Thyroid gland (tissue), 4 donors: ENCODE measurements around the gene APELA.
"Not testable (repeated sequence)": the region's sequence is repeated elsewhere in the genome, so short reads cannot be mapped to it uniquely, and the experiment has no call there.

Experiments
- POLR2A ChIP-seq, 2 donors: fragments of 450-650 bp; IDR thresholded peaks; one replicate each; pipeline ENCODE4 v1.6.1; 2017; ENCODE audit warnings: antibody characterized with exemption in 2 of 2, mild to moderate bottlenecking in 2 of 2, moderate library complexity in 1 of 2
- TF ChIP-seq, protein P1 (sequence below), 6 experiments: fragments of 200-600 bp in 3 of 6; fragments of 450-650 bp in 3 of 6; sonication (generic) in 3 of 6; IDR thresholded peaks; one replicate each; pipeline ENCODE4 v1.5.1; 2016 to 2019; ENCODE audit warnings: antibody characterized with exemption in 6 of 6, mild to moderate bottlenecking in 2 of 6, inconsistent platforms in 1 of 6, moderate library complexity in 1 of 6

DNA sequence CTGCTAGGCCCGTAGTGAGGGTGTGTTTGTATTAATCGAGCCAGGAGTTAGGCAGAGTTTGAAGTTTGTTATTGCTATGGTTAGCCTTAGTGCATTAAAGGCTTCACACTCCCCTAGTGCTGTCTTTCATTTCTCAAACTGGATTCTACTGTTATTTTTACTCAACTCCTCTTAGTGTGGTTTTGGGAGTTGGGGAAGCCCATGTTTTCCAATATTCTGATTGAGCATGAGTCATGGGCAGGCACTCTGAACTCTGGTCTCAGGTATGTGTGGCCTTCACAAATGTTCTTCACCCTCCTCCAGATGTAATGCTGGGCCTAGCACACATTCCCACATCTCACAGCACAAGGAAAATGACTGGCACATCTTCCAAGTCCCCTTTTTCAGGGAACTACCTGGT is 50.1 kb downstream of the APELA start:
- TF ChIP-seq, protein P1, sequence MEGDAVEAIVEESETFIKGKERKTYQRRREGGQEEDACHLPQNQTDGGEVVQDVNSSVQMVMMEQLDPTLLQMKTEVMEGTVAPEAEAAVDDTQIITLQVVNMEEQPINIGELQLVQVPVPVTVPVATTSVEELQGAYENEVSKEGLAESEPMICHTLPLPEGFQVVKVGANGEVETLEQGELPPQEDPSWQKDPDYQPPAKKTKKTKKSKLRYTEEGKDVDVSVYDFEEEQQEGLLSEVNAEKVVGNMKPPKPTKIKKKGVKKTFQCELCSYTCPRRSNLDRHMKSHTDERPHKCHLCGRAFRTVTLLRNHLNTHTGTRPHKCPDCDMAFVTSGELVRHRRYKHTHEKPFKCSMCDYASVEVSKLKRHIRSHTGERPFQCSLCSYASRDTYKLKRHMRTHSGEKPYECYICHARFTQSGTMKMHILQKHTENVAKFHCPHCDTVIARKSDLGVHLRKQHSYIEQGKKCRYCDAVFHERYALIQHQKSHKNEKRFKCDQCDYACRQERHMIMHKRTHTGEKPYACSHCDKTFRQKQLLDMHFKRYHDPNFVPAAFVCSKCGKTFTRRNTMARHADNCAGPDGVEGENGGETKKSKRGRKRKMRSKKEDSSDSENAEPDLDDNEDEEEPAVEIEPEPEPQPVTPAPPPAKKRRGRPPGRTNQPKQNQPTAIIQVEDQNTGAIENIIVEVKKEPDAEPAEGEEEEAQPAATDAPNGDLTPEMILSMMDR (IDR thresholded peaks at IDR 0.05): not testable (repeated sequence)
- TF ChIP-seq POLR2A (IDR thresholded peaks at IDR 0.05): not testable (repeated sequence)
